Measurements from ENCODE around the gene KRTAP16-1.

KRTAP16-1 gene

GRCh38 chr17:41340934-41341861, 32.1 kb upstream of the KRTAP16-1 start:
- Histone ChIP-seq H3K4me3 (ENCODE audit: low read length) (no peak overlapping the region), H3K36me3 (ENCODE audit: control insufficient read depth, insufficient read depth, low read length) (no peaks in the 10 kb centered on the region), H3K27me3 (ENCODE audit: control insufficient read depth, insufficient read depth, low read length) (no peaks in the 10 kb centered on the region), H3K27ac (ENCODE audit: low read length) (no peak overlapping the region), H3K4me1 (ENCODE audit: control insufficient read depth, insufficient read depth, low read length) (no peaks in the 10 kb centered on the region), H3K9me3 (ENCODE audit: control insufficient read depth, insufficient read depth, low read length) (no peaks in the 10 kb centered on the region)
- no CpG with 5 or more reads among the region's 7 CpGs for WGBS (ENCODE audit: insufficient coverage, insufficient read length)
- no peak for DNase-seq (ENCODE audit: low read depth, low spot score)

GRCh38 chr17:41340494-41340893, 31.4 kb upstream of the KRTAP16-1 start:
- WGBS (ENCODE audit: insufficient coverage, insufficient read length), result no CpG with 5 or more reads among the region's 3 CpGs
- H3K4me3 ChIP-seq (ENCODE audit: low read length), result no peak overlapping the region
- no peaks in the 10 kb centered on the region for H3K9me3 ChIP-seq (ENCODE audit: control insufficient read depth, insufficient read depth, low read length)
- H3K27ac ChIP-seq (ENCODE audit: low read length), result no peak overlapping the region
- H3K27me3 ChIP-seq (ENCODE audit: control insufficient read depth, insufficient read depth, low read length), result no peaks in the 10 kb centered on the region
- no peak for DNase-seq (ENCODE audit: low read depth, low spot score)
- H3K36me3 ChIP-seq (ENCODE audit: control insufficient read depth, insufficient read depth, low read length), result no peaks in the 10 kb centered on the region
- no peaks in the 10 kb centered on the region for H3K4me1 ChIP-seq (ENCODE audit: control insufficient read depth, insufficient read depth, low read length)

GRCh38 chr17:41339571-41340172, 30.6 kb upstream of the KRTAP16-1 start:
- DNase-seq (ENCODE audit: low read depth, low spot score), result no peak
- no peak overlapping the region for H3K4me3 ChIP-seq (ENCODE audit: low read length)
- H3K9me3 ChIP-seq (ENCODE audit: control insufficient read depth, insufficient read depth, low read length), result no peaks in the 10 kb centered on the region
- H3K27me3 ChIP-seq (ENCODE audit: control insufficient read depth, insufficient read depth, low read length), result no peaks in the 10 kb centered on the region
- no CpG with 5 or more reads among the region's 2 CpGs for WGBS (ENCODE audit: insufficient coverage, insufficient read length)
- no peaks in the 10 kb centered on the region for H3K36me3 ChIP-seq (ENCODE audit: control insufficient read depth, insufficient read depth, low read length)
- H3K27ac ChIP-seq (ENCODE audit: low read length), result no peak overlapping the region
- no peaks in the 10 kb centered on the region for H3K4me1 ChIP-seq (ENCODE audit: control insufficient read depth, insufficient read depth, low read length)

- no peak for DNase-seq (ENCODE audit: low read depth, low spot score)
- WGBS (ENCODE audit: insufficient coverage, insufficient read length), result no CpG with 5 or more reads among the region's 5 CpGs
- H3K9me3 ChIP-seq (ENCODE audit: control insufficient read depth, insufficient read depth, low read length), result no peaks in the 10 kb centered on the region
- no peaks in the 10 kb centered on the region for H3K27me3 ChIP-seq (ENCODE audit: control insufficient read depth, insufficient read depth, low read length)
- no peak overlapping the region for H3K27ac ChIP-seq (ENCODE audit: low read length)
- no peaks in the 10 kb centered on the region for H3K4me1 ChIP-seq (ENCODE audit: control insufficient read depth, insufficient read depth, low read length)
- H3K36me3 ChIP-seq (ENCODE audit: control insufficient read depth, insufficient read depth, low read length), result no peaks in the 10 kb centered on the region
- H3K4me3 ChIP-seq (ENCODE audit: low read length), result no peak overlapping the region
Measured at GRCh38 chr17:41338961-41339485, 29.9 kb upstream of the KRTAP16-1 start.

GRCh38 chr17:41335747-41336146, 26.6 kb upstream of the KRTAP16-1 start:
- Histone ChIP-seq H3K4me1 (ENCODE audit: control insufficient read depth, insufficient read depth, low read length) (no peaks in the 10 kb centered on the region), H3K36me3 (ENCODE audit: control insufficient read depth, insufficient read depth, low read length) (no peaks in the 10 kb centered on the region), H3K27me3 (ENCODE audit: control insufficient read depth, insufficient read depth, low read length) (no peaks in the 10 kb centered on the region), H3K9me3 (ENCODE audit: control insufficient read depth, insufficient read depth, low read length) (no peaks in the 10 kb centered on the region), H3K4me3 (ENCODE audit: low read length) (no peak overlapping the region), H3K27ac (ENCODE audit: low read length) (no peak overlapping the region)
- no peak for DNase-seq (ENCODE audit: low read depth, low spot score)
- WGBS (ENCODE audit: insufficient coverage, insufficient read length), result no CpG with 5 or more reads among the region's 1 CpG

- H3K27me3 ChIP-seq (ENCODE audit: control insufficient read depth, insufficient read depth, low read length), result no peaks in the 10 kb centered on the region
- no peaks in the 10 kb centered on the region for H3K36me3 ChIP-seq (ENCODE audit: control insufficient read depth, insufficient read depth, low read length)
- WGBS (ENCODE audit: insufficient coverage, insufficient read length), result no CpG with 5 or more reads among the region's 6 CpGs
- H3K27ac ChIP-seq (ENCODE audit: low read length), result no peak overlapping the region
- H3K4me3 ChIP-seq (ENCODE audit: low read length), result no peak overlapping the region
- H3K4me1 ChIP-seq (ENCODE audit: control insufficient read depth, insufficient read depth, low read length), result no peaks in the 10 kb centered on the region
- no peak for DNase-seq (ENCODE audit: low read depth, low spot score)
- H3K9me3 ChIP-seq (ENCODE audit: control insufficient read depth, insufficient read depth, low read length), result no peaks in the 10 kb centered on the region
Measured at GRCh38 chr17:41334385-41335305, 25.5 kb upstream of the KRTAP16-1 start.

- Histone ChIP-seq H3K9me3 (ENCODE audit: control insufficient read depth, insufficient read depth, low read length) (no peaks in the 10 kb centered on the region), H3K4me1 (ENCODE audit: control insufficient read depth, insufficient read depth, low read length) (no peaks in the 10 kb centered on the region), H3K4me3 (ENCODE audit: low read length) (no peak overlapping the region), H3K36me3 (ENCODE audit: control insufficient read depth, insufficient read depth, low read length) (no peaks in the 10 kb centered on the region), H3K27me3 (ENCODE audit: control insufficient read depth, insufficient read depth, low read length) (no peaks in the 10 kb centered on the region), H3K27ac (ENCODE audit: low read length) (no peak overlapping the region)
- no peak for DNase-seq (ENCODE audit: low read depth, low spot score)
- no CpG with 5 or more reads among the region's 3 CpGs for WGBS (ENCODE audit: insufficient coverage, insufficient read length)
Measured at GRCh38 chr17:41333836-41334235, 24.7 kb upstream of the KRTAP16-1 start.

- no peaks in the 10 kb centered on the region for H3K27me3 ChIP-seq (ENCODE audit: control insufficient read depth, insufficient read depth, low read length)
- WGBS (ENCODE audit: insufficient coverage, insufficient read length), result no CpG with 5 or more reads among the region's 5 CpGs
- H3K9me3 ChIP-seq (ENCODE audit: control insufficient read depth, insufficient read depth, low read length), result no peaks in the 10 kb centered on the region
- no peaks in the 10 kb centered on the region for H3K36me3 ChIP-seq (ENCODE audit: control insufficient read depth, insufficient read depth, low read length)
- DNase-seq (ENCODE audit: low read depth, low spot score), result no peak
- H3K4me1 ChIP-seq (ENCODE audit: control insufficient read depth, insufficient read depth, low read length), result no peaks in the 10 kb centered on the region
- no peak overlapping the region for H3K27ac ChIP-seq (ENCODE audit: low read length)
- no peak overlapping the region for H3K4me3 ChIP-seq (ENCODE audit: low read length)
Measured at GRCh38 chr17:41333098-41333497, 24.0 kb upstream of the KRTAP16-1 start.

- Histone ChIP-seq H3K4me3 (ENCODE audit: low read length) (no peak overlapping the region), H3K4me1 (ENCODE audit: control insufficient read depth, insufficient read depth, low read length) (no peaks in the 10 kb centered on the region), H3K36me3 (ENCODE audit: control insufficient read depth, insufficient read depth, low read length) (no peaks in the 10 kb centered on the region), H3K27me3 (ENCODE audit: control insufficient read depth, insufficient read depth, low read length) (no peaks in the 10 kb centered on the region), H3K27ac (ENCODE audit: low read length) (no peak overlapping the region), H3K9me3 (ENCODE audit: control insufficient read depth, insufficient read depth, low read length) (no peaks in the 10 kb centered on the region)
- no peak for DNase-seq (ENCODE audit: low read depth, low spot score)
- no CpG with 5 or more reads among the region's 2 CpGs for WGBS (ENCODE audit: insufficient coverage, insufficient read length)
Measured at GRCh38 chr17:41332239-41332638, 23.1 kb upstream of the KRTAP16-1 start.

GRCh38 chr17:41331606-41332005, 22.5 kb upstream of the KRTAP16-1 start:
- H3K4me1 ChIP-seq (ENCODE audit: control insufficient read depth, insufficient read depth, low read length), result no peaks in the 10 kb centered on the region
- no peak overlapping the region for H3K4me3 ChIP-seq (ENCODE audit: low read length)
- no peaks in the 10 kb centered on the region for H3K27me3 ChIP-seq (ENCODE audit: control insufficient read depth, insufficient read depth, low read length)
- DNase-seq (ENCODE audit: low read depth, low spot score), result no peak
- H3K9me3 ChIP-seq (ENCODE audit: control insufficient read depth, insufficient read depth, low read length), result no peaks in the 10 kb centered on the region
- no CpG with 5 or more reads among the region's 7 CpGs for WGBS (ENCODE audit: insufficient coverage, insufficient read length)
- no peaks in the 10 kb centered on the region for H3K36me3 ChIP-seq (ENCODE audit: control insufficient read depth, insufficient read depth, low read length)
- no peak overlapping the region for H3K27ac ChIP-seq (ENCODE audit: low read length)
